Esophagus muscularis mucosa (tissue), 4 donors: ENCODE data around the gene LIN54. TPM values are rescaled to one million over a fixed set of nuclear protein-coding genes. Genes with fewer than 3 reads are reported as not detected.

Experiments used
- DNase-seq: peaks from one replicate; pipeline ENCODE4 v3.0.0-alpha.2; 2017; ENCODE audit errors: extremely low spot score
- H3K27ac ChIP-seq, 4 donors: fragments of 200-600 bp; sonication (generic); replicated peaks in 1 of 4; 1 replicate in 3 of 4; 2 replicates in 1 of 4; pipeline ENCODE4 v1.5.1; 2016 to 2019; ENCODE audit warnings: mild to moderate bottlenecking in 1 of 4
- H3K27me3 ChIP-seq, 4 donors: fragments of 200-600 bp; sonication (generic); one replicate each; pipeline versions ENCODE4 v1.5.1 to v1.6.0; 2016 to 2019
- H3K36me3 ChIP-seq, 4 donors: fragments of 200-600 bp; sonication (generic); one replicate each; pipeline ENCODE4 v1.5.1; 2016 to 2019
- H3K4me1 ChIP-seq, 4 donors: fragments of 200-600 bp; sonication (generic); one replicate each; pipeline ENCODE4 v1.5.1; 2016 to 2019
- H3K4me3 ChIP-seq, 4 donors: fragments of 200-600 bp; sonication (generic); 1 replicate in 2 of 4; 2 replicates in 2 of 4; pipeline ENCODE4 v1.5.1; 2016 to 2019; ENCODE audit warnings: mild to moderate bottlenecking in 4 of 4, moderate library complexity in 1 of 4
- H3K9me3 ChIP-seq, 4 donors: fragments of 200-600 bp; sonication (generic); 1 replicate in 3 of 4; 2 replicates in 1 of 4; pipeline ENCODE4 v1.5.1; 2016 to 2019
- EP300 ChIP-seq: sonication (generic); formaldehyde crosslinking; IDR thresholded peaks from one replicate; pipeline ENCODE4 v1.6.1; 2017; ENCODE audit warnings: antibody characterized with exemption
- POLR2A ChIP-seq: fragments of 450-650 bp; IDR thresholded peaks from one replicate; pipeline ENCODE4 v1.6.1; 2017; ENCODE audit warnings: antibody characterized with exemption, moderate library complexity, mild to moderate bottlenecking, low read depth
- POLR2AphosphoS5 ChIP-seq, 2 donors: sonication (generic); formaldehyde crosslinking; IDR thresholded peaks; one replicate each; pipeline ENCODE4 v1.6.1; 2017; ENCODE audit warnings: antibody characterized with exemption in 2 of 2
- whole genome bisulfite sequencing: methylation state at CpG from one replicate; pipeline ENCODE4 v1.1.5; 2018; 5-methylcytosine and 5-hydroxymethylcytosine counted together
- intact Hi-C: fragments of 100-400 bp; cut with DNase I; formaldehyde crosslinking; loops from one replicate; pipeline ENCODE4 v1.15.1; 2023
- total RNA-seq, 4 donors: library from RNA; depleted of rRNA; stranded (reverse); fragments of >200 nt; gene quantifications; one replicate each; pipeline versions ENCODE4 v1.1.0 to v1.2.1, GENCODE V29; 2016
- TF ChIP-seq, protein P1 (sequence below), 3 experiments: fragments of 200-600 bp in 2 of 3; fragments of 450-650 bp in 1 of 3; sonication (generic) in 2 of 3; IDR thresholded peaks; one replicate each; pipeline ENCODE4 v1.5.1; 2017 to 2019; ENCODE audit warnings: antibody characterized with exemption in 3 of 3, mild to moderate bottlenecking in 2 of 3, moderate library complexity in 1 of 3

Gene LIN54
- total RNA-seq, 4 donors from 2014 or later, result 8.6 to 10.6 (median 9.0) TPM

GRCh38 chr4:83013902-83014301 lies 3.3 kb upstream of the LIN54 start:
- no peaks in the 10 kb centered on the region for H3K9me3 ChIP-seq
- peak overlapping the region; percentile 71 to 92 (median 84) for H3K4me3 ChIP-seq
- no peaks in the 10 kb centered on the region for H3K27me3 ChIP-seq
- peaks cover 22 to 38% (median 34%) of the 10 kb centered on the region in 4 donors for H3K4me1 ChIP-seq
- no peak for TF ChIP-seq POLR2A
- TF ChIP-seq EP300, result no peak
- H3K27ac ChIP-seq, result peak overlapping the region in 3 of 4 donors; percentile 91 to 95 (median 95)
- DNase-seq, result no peak
- intact Hi-C loops, result loop anchor here (1.0 to 10.0 kb wide), 6 partner anchors 21 to 642 kb away; partner anchors contain the start of genes COPS4, COQ2, HNRNPD and SCD5
- H3K36me3 ChIP-seq, result no peaks in the 10 kb centered on the region

DNA sequence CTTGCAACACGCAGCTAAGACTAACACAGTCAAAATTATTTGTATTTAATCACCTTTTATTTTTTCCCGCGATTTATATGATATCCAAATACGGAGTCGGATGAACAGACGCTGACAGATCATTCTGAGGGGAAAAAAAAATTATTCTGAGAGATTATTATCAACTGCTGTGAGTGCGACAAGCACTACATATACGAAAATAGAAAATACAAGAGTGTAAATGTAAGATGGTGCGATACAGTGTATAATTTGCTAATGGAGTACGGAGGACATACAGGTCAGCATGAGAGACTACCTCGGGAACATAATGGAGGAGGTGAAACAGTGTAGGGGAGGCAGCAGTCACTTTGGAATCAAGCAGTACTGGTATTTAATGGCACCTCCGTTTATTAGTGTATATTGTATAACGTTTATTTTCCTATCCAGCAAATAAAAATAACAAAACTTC lies 2.8 kb upstream of the LIN54 start:
- no peaks in the 10 kb centered on the region for H3K36me3 ChIP-seq
- H3K4me3 ChIP-seq, result peak overlapping the region; percentile 71 to 92 (median 84)
- 10% methylated on average over 13 of the region's 13 CpGs for WGBS
- H3K27ac ChIP-seq, result peak overlapping the region; percentile 91 to 95 (median 94)
- no peak for TF ChIP-seq POLR2AphosphoS5 (IDR thresholded peaks at IDR 0.05)
- no peak for TF ChIP-seq EP300
- TF ChIP-seq POLR2A, result no peak
- TF ChIP-seq, protein P1, sequence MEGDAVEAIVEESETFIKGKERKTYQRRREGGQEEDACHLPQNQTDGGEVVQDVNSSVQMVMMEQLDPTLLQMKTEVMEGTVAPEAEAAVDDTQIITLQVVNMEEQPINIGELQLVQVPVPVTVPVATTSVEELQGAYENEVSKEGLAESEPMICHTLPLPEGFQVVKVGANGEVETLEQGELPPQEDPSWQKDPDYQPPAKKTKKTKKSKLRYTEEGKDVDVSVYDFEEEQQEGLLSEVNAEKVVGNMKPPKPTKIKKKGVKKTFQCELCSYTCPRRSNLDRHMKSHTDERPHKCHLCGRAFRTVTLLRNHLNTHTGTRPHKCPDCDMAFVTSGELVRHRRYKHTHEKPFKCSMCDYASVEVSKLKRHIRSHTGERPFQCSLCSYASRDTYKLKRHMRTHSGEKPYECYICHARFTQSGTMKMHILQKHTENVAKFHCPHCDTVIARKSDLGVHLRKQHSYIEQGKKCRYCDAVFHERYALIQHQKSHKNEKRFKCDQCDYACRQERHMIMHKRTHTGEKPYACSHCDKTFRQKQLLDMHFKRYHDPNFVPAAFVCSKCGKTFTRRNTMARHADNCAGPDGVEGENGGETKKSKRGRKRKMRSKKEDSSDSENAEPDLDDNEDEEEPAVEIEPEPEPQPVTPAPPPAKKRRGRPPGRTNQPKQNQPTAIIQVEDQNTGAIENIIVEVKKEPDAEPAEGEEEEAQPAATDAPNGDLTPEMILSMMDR (IDR thresholded peaks at IDR 0.05), result no peak
- H3K27me3 ChIP-seq, result no peaks in the 10 kb centered on the region
- intact Hi-C loops, result loop anchor here (1.0 to 10.0 kb wide), 6 partner anchors 22 to 641 kb away; partner anchors contain the start of genes COPS4, COQ2, HNRNPD and SCD5
- H3K4me1 ChIP-seq, result peaks cover 22 to 43% (median 38%) of the 10 kb centered on the region in 4 donors
- DNase-seq, result no peak
- H3K9me3 ChIP-seq, result no peaks in the 10 kb centered on the region

DNA sequence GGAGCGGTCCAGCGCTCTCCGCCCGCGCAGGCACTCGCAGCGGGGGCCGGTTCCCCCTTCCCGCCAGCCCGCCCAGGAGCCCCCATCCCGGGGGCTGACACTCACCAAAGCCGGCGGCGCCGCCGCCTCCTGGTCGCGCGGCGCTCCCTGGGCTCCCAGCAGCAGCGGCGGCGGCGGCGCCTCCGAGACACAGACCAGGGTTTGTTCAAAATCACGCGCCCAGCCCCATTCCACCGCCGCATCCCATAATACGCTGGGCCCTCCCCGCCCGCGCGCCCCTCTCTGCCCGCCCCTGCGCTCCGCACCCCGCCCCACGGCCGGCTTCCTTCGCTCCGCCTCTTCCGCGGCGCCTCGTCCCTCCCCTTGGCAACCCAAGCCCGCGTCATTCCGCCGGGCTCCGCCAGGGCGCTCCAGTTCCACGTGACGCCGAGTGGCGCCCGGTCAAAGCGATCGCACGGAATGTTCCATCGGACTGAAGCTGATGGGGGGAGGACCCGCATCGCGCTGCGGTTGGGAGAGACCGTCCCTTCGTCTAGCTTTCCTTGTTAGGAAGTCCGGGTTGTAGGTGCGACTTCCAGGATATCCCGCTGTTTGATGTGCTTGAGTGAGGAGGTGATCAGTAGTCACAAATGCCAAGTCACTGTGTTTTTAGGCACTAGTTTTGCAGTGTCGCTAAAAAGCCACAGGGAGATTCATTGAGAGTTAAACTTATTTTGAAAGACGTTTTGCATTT lies 2.2 kb upstream of the LIN54 start:
- H3K27ac ChIP-seq, result peak overlapping the region; percentile 91 to 95 (median 94)
- H3K9me3 ChIP-seq, result no peaks in the 10 kb centered on the region
- peaks cover 22 to 48% (median 42%) of the 10 kb centered on the region in 4 donors for H3K4me1 ChIP-seq
- whole genome bisulfite sequencing, result 0% methylated on average over 30 of the region's 73 CpGs
- intact Hi-C loops, result loop anchor here (1.0 to 10.0 kb wide), 6 partner anchors 22 to 641 kb away; partner anchors contain the start of genes COPS4, COQ2, HNRNPD and SCD5
- H3K4me3 ChIP-seq, result peak overlapping the region; percentile 71 to 92 (median 84)
- no peaks in the 10 kb centered on the region for H3K36me3 ChIP-seq
- no peaks in the 10 kb centered on the region for H3K27me3 ChIP-seq
- DNase-seq, result peak; percentile 98
- TF ChIP-seq POLR2AphosphoS5 (IDR thresholded peaks at IDR 0.05) (peak; percentile 92 to 99), POLR2A (peak; percentile 24), EP300 (peak; percentile 55)
- TF ChIP-seq, protein P1 (IDR thresholded peaks at IDR 0.05), result peak; percentile 30 to 76 (median 41)

DNA sequence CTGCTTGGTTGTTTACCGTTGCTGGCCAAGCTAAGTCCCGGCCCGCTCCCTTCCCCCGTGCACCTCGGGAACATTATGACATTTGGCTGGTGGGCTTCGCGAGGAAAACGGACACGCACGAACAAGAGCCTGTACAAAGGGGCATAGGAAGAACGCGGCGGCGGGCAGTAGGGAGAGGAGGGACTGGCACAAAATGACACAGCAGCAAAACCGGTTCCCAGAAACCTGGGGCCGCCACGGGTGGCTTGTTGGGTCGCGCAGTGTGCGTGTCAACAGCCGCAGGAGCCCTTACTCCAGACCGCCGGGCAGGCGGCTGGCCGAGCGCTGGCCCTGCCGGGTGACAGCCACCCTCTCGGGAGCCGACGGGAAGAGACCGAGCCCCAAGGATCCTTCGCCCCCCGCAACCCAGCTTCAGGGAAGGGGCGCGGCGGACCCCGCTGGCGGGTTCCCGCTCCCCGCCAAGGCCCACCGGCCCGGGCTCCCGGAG lies 1.6 kb upstream of the LIN54 start:
- peaks cover 22 to 49% (median 43%) of the 10 kb centered on the region in 4 donors for H3K4me1 ChIP-seq
- H3K36me3 ChIP-seq, result no peaks in the 10 kb centered on the region
- TF ChIP-seq POLR2AphosphoS5 (IDR thresholded peaks at IDR 0.05) (no peak), EP300 (no peak), POLR2A (no peak)
- TF ChIP-seq, protein P1 (IDR thresholded peaks at IDR 0.05), result no peak
- no peaks in the 10 kb centered on the region for H3K27me3 ChIP-seq
- H3K9me3 ChIP-seq, result no peaks in the 10 kb centered on the region
- peak overlapping the region; percentile 71 to 92 (median 84) for H3K4me3 ChIP-seq
- H3K27ac ChIP-seq, result peak overlapping the region; percentile 91 to 95 (median 94)
- intact Hi-C loops, result loop anchor here (5.0 to 10.0 kb wide), 5 partner anchors 110 to 640 kb away; partner anchors contain the start of genes COQ2, HNRNPD, SCD5 and THAP9
- no peak for DNase-seq
- WGBS, result 0% methylated on average over 20 of the region's 43 CpGs

DNA sequence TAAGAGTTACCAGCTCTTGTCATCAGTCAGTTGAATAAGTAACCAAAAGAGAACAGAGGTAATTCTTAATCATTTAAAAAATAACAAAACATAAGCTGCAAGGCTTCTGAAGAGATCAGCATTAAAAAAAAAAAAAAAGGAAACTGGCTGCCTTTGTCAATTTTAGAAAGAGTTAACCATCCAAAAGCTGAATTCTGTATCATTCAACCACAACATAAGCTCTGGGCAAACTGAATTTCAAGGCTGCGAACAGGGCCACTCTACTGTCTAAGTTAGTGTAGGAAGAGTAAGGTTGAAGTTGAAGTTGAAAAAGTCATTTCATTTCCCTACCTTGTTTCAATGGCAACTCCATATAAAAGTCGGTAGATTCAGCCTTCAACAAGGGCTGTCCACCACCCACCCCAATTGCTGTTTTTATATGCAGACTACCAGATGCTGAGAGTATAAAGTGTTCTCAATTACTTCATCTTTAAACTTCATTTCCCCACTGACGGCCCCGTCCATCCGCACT lies 1.1 kb upstream of the LIN54 start:
- 8% methylated on average over 5 of the region's 5 CpGs for WGBS
- Histone ChIP-seq H3K4me1 (peaks cover 22 to 49% (median 44%) of the 10 kb centered on the region in 4 donors), H3K4me3 (peak overlapping the region; percentile 71 to 92 (median 84)), H3K27me3 (no peaks in the 10 kb centered on the region), H3K27ac (peak overlapping the region; percentile 91 to 95 (median 94)), H3K36me3 (no peaks in the 10 kb centered on the region), H3K9me3 (no peaks in the 10 kb centered on the region)
- TF ChIP-seq POLR2A (no peak), EP300 (no peak), POLR2AphosphoS5 (IDR thresholded peaks at IDR 0.05) (no peak)
- TF ChIP-seq, protein P1 (IDR thresholded peaks at IDR 0.05), result no peak
- no peak for DNase-seq
- intact Hi-C loops, result loop anchor here (5.0 to 10.0 kb wide), 5 partner anchors 109 to 639 kb away; partner anchors contain the start of genes COQ2, HNRNPD, SCD5 and THAP9
